ENCODE measurements around the gene SOX18. TPM values are rescaled to one million over a fixed set of nuclear protein-coding genes. Genes with fewer than 3 reads are reported as not detected.

SOX18 gene
- total and polyA plus RNA-seq, 2 of the 13 experiments (the other 11 are each of a cell fraction or from before 2014, with no cell fraction given) = 1.6 to 1.9 TPM

DNA sequence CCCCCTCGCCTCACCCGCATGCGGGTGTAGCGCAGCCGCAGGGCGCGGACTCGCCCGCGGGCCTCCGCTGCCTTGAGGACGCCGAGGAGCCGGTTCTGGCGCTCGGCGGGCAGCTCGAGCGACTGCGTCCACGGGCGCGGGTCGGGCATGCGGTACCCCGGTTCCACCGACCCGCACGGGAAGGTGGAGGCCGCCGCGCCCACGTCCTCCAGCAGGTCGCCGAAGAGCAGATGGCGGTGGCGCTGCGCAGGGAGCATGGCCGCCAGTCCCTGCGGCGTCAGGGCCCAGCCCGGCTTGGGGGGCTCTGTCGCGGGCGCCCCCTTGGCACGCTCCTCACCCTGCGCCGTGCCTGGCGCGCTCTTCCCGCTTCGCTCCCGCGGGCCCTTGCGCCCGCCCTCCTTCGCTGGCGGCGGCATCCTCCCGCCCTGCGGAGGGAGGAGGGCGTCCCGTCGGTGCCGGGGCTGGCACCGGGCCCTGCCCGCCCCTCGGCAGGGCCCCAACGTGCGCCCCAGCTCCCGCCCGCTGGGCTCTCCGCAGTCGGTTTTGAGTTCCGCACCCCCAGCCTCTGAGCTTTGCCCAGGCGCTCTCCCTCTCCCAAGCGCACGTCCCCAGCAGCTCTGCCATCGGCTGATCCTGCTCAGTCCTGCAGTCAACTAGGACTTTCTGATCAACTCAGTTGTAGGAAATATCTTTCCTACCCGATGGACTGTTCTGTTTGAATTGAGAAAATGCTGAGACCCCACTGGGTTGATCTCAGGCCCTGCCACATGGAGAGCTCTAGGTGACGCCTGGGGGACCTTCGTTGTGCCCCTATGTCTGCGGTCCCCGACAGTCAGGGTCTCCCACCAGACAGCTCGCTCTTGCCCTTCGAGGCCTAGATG is 34.6 kb upstream of the SOX18 start, which contains the start of gene LKAAEAR1 (continued):
- TF ChIP-seq ZNF678 (CRISPR knock-in tag; IDR thresholded peaks at IDR 0.05) = peak; percentile 72; the same call in 1 of the 2 replicates

DNA sequence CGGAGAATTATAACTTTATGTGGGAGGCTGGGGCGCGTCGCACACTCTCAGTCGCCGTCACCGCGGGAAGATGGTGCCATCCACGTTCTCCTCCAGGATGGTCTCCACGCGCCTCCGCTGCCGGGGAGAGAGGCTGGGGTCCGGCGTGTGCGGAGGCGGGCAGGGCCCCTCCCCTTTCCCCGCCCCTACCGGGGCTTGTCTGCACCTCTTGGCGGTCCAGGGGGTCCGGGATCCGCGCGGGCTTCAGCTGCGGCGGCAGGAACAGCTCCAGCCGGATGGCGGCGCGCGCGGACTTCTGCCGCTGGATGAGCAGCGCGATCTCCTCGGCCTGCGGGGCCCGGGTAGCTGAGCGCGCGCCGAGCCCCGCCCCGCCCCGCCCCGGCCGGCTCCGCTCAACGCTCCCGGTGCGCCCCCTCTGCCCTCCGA is 34.0 kb upstream of the SOX18 start:
- no peak for FAIRE-seq
- Histone ChIP-seq H3K79me2 (ENCODE audit: insufficient read depth, low read length) (no peaks in the 10 kb centered on the region), H2AFZ (ENCODE audit: low read length) (no peak overlapping the region), H3K9ac (ENCODE audit: insufficient read depth, low read depth, low read length) (no peak overlapping the region), H3K4me3 (replicated peaks in 1 of 3; ENCODE audit: insufficient read depth in 1 of 3, low read depth in 2 of 3, low read length in 3 of 3) (peak overlapping the region; percentile 48 to 77 (median 58); a peak in 5 of 6 replicates), H3K27ac (ENCODE audit: extremely low read length, insufficient read depth, low read length) (no peak overlapping the region), H3K4me1 (ENCODE audit: insufficient read depth, low read length) (peaks cover 56% of the 10 kb centered on the region), H3K27me3 (ENCODE audit: control insufficient read depth in 1 of 2, insufficient read depth in 2 of 2, low read length in 2 of 2) (peaks cover 14 to 48% of the 10 kb centered on the region in 2 experiments), H4K20me1 (ENCODE audit: insufficient read depth, low read length) (peaks cover 9% of the 10 kb centered on the region; the same call in 1 of the 2 replicates), H3K36me3 (replicated peaks in 1 of 2; ENCODE audit: control insufficient read depth in 1 of 2, insufficient read depth in 2 of 2, low read length in 2 of 2) (no peaks in the 10 kb centered on the region), H3K4me2 (ENCODE audit: low read depth, low read length) (peak overlapping the region; percentile 87), H3K9me3 (ENCODE audit: low read length) (no peaks in the 10 kb centered on the region)
- ChIA-PET POLR2A (interaction anchor here (0.7 to 2.2 kb wide), 10 partner anchors 8 to 225 kb away, joined by 3 to 8 read pairs (median 3); partner anchors contain the start of genes PRPF6, TCEA2 and UCKL1), CTCF (ENCODE audit: low intra/inter-chr PET ratio, low total read pairs) (interaction anchor here (2.3 kb wide), 1 partner anchor 37 kb away, joined by 14 read pairs; no protein-coding TSS in a partner anchor)
- BruUV-seq (replicated peaks) = no TSS peak
- intact Hi-C loops (cut with micrococcal nuclease; ENCODE audit: unreplicated experiment) = loop anchor here (1.0 kb wide), 1 partner anchor 37 kb away; no protein-coding TSS in a partner anchor
- WGBS (ENCODE audit: low lambda C conversion rate) = 7% methylated on average over 46 of the region's 52 CpGs
- in situ Hi-C loops (cut with HindIII; ENCODE audit: extremely low pct_ligation_motif_present, low pct_unique_long_range_greater_than_20kb) = loop anchor here (5.0 kb wide), 1 partner anchor 34 kb away; no protein-coding TSS in a partner anchor
- peak; percentile 62 for ATAC-seq
- DNase-seq (ENCODE audit: low spot score) = peak; percentile 67
- TF ChIP-seq SP4 (CRISPR knock-in tag; IDR thresholded peaks at IDR 0.05) (peak; percentile 42; the same call in 1 of the 2 replicates), GABPB1 (CRISPR knock-in tag; IDR thresholded peaks at IDR 0.05) (peak; percentile 58), ZFAT (CRISPR knock-in tag; conservative IDR thresholded peaks at IDR 0.05) (no peak), ZBTB38 (CRISPR knock-in tag; IDR thresholded peaks at IDR 0.05) (peak; percentile 53; the same call in 1 of the 2 replicates), ZNF614 (CRISPR knock-in tag; IDR thresholded peaks at IDR 0.05; ENCODE audit: borderline replicate concordance) (peak; percentile 43; the same call in 1 of the 2 replicates), STAT5B (CRISPR knock-in tag; IDR thresholded peaks at IDR 0.05) (no peak), DR1 (CRISPR knock-in tag; IDR thresholded peaks at IDR 0.05) (no peak), KDM5B (CRISPR knock-in tag; IDR thresholded peaks at IDR 0.05; ENCODE audit: borderline replicate concordance) (peak; percentile 65; the same call in 1 of the 2 replicates), SIX4 (CRISPR knock-in tag; IDR thresholded peaks at IDR 0.05) (no peak), GATAD1 (CRISPR knock-in tag; IDR thresholded peaks at IDR 0.05) (0 out of 2 replicates have a peak, but pooled peaks have one; percentile 45), SAP130 (CRISPR knock-in tag; IDR thresholded peaks at IDR 0.05; ENCODE audit: low read depth) (peak; percentile 35; the same call in 1 of the 2 replicates), SOX13 (IDR thresholded peaks at IDR 0.05) (no peak), SOX13 (CRISPR knock-in tag; conservative IDR thresholded peaks at IDR 0.05 in 1 of 2, IDR thresholded peaks at IDR 0.05 in 1 of 2) (peak in 1 of 2 experiments; percentile 7; a peak in 1 of 4 replicates)
- TF ChIP-seq, protein P1, sequence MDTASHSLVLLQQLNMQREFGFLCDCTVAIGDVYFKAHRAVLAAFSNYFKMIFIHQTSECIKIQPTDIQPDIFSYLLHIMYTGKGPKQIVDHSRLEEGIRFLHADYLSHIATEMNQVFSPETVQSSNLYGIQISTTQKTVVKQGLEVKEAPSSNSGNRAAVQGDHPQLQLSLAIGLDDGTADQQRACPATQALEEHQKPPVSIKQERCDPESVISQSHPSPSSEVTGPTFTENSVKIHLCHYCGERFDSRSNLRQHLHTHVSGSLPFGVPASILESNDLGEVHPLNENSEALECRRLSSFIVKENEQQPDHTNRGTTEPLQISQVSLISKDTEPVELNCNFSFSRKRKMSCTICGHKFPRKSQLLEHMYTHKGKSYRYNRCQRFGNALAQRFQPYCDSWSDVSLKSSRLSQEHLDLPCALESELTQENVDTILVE (CRISPR knock-in tag; IDR thresholded peaks at IDR 0.05) = peak; percentile 45; the same call in 1 of the 2 replicates
- TF ChIP-seq, protein P2, sequence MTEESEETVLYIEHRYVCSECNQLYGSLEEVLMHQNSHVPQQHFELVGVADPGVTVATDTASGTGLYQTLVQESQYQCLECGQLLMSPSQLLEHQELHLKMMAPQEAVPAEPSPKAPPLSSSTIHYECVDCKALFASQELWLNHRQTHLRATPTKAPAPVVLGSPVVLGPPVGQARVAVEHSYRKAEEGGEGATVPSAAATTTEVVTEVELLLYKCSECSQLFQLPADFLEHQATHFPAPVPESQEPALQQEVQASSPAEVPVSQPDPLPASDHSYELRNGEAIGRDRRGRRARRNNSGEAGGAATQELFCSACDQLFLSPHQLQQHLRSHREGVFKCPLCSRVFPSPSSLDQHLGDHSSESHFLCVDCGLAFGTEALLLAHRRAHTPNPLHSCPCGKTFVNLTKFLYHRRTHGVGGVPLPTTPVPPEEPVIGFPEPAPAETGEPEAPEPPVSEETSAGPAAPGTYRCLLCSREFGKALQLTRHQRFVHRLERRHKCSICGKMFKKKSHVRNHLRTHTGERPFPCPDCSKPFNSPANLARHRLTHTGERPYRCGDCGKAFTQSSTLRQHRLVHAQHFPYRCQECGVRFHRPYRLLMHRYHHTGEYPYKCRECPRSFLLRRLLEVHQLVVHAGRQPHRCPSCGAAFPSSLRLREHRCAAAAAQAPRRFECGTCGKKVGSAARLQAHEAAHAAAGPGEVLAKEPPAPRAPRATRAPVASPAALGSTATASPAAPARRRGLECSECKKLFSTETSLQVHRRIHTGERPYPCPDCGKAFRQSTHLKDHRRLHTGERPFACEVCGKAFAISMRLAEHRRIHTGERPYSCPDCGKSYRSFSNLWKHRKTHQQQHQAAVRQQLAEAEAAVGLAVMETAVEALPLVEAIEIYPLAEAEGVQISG (CRISPR knock-in tag; IDR thresholded peaks at IDR 0.05) = peak; percentile 74; the same call in 1 of the 2 replicates
- TF ChIP-seq, protein P3, sequence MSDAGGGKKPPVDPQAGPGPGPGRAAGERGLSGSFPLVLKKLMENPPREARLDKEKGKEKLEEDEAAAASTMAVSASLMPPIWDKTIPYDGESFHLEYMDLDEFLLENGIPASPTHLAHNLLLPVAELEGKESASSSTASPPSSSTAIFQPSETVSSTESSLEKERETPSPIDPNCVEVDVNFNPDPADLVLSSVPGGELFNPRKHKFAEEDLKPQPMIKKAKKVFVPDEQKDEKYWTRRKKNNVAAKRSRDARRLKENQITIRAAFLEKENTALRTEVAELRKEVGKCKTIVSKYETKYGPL (CRISPR knock-in tag; IDR thresholded peaks at IDR 0.05) = no peak

All from HepG2 (cell line).